ENCODE results near the gene PHACTR3. TPM values are rescaled to one million over a fixed set of nuclear protein-coding genes. Genes with fewer than 3 reads are reported as not detected.
A peak's percentile ranks its signal among the peaks of the same experiment; 100 is the strongest.
"Not testable (repeated sequence)": the region's sequence is repeated elsewhere in the genome, so short reads cannot be mapped to it uniquely, and the experiment has no call there.

The PHACTR3 gene
- total RNA-seq, 5 donors from 2014 or later (not counting 1 experiment from before 2014, with no cell fraction given), result not detected

- Mint-ChIP-seq H3K36me3 (peaks cover 26% of the 10 kb centered on the region), H3K9me3 (peaks cover 5 to 21% (median 7%) of the 10 kb centered on the region in 3 donors)
- H3K4me3 ChIP-seq (ENCODE audit: control insufficient read depth in 1 of 2, extremely low read depth in 1 of 2, low read length in 1 of 2); H3K4me3 Mint-ChIP-seq; POLR2A ChIA-PET; H3K9me3 ChIP-seq; H3K27me3 Mint-ChIP-seq; H3K36me3 ChIP-seq (ENCODE audit: control insufficient read depth in 2 of 2, extremely low read depth in 1 of 2, insufficient read depth in 1 of 2, low read length in 1 of 2); H3K4me1 Mint-ChIP-seq; H3K27ac Mint-ChIP-seq; H3K4me1 ChIP-seq (ENCODE audit: control insufficient read depth in 1 of 2, extremely low read depth in 1 of 2, insufficient read depth in 2 of 2, low read length in 2 of 2); ATAC-seq (replicated peaks in 1 of 4); H3K27ac ChIP-seq (ENCODE audit: low read length); H3K27me3 ChIP-seq (replicated peaks in 1 of 2; ENCODE audit: control insufficient read depth in 2 of 2, extremely low read depth in 1 of 2, insufficient read depth in 2 of 2, low read length in 1 of 2): not testable (repeated sequence)
- CTCF ChIA-PET, result interaction anchor here in 1 of 2 donors (1.2 kb wide), 1 partner anchor 17 kb away, joined by 3 read pairs; no protein-coding TSS in a partner anchor
- 90% methylated on average over 3 of the region's 5 CpGs for WGBS (ENCODE audit: insufficient coverage)
- DNase-seq, result peak in 1 of 35 experiments; percentile 4
Observed at GRCh38 chr20:59856941-59857340, 252.6 kb downstream of the PHACTR3 start.

- CTCF ChIA-PET, result interaction anchor here in 1 of 2 donors (1.2 kb wide), 1 partner anchor 16 kb away, joined by 3 read pairs; no protein-coding TSS in a partner anchor
Observed at GRCh38 chr20:59857966-59858365, 253.6 kb downstream of the PHACTR3 start.

GRCh38 chr20:59858425-59858824 is 254.1 kb downstream of the PHACTR3 start:
- no peak overlapping the region for H3K27ac ChIP-seq (ENCODE audit: low read length)
- no peaks in the 10 kb centered on the region for H3K36me3 ChIP-seq (ENCODE audit: control insufficient read depth in 2 of 2, extremely low read depth in 1 of 2, insufficient read depth in 1 of 2, low read length in 1 of 2)
- H3K4me3 Mint-ChIP-seq, result no peak overlapping the region
- H3K27me3 ChIP-seq (replicated peaks in 1 of 2; ENCODE audit: control insufficient read depth in 2 of 2, extremely low read depth in 1 of 2, insufficient read depth in 2 of 2, low read length in 1 of 2), result peaks cover 0 to 2% of the 10 kb centered on the region in 2 experiments
- H3K27me3 Mint-ChIP-seq, result peaks cover 0 to 9% of the 10 kb centered on the region in 2 donors
- H3K27ac Mint-ChIP-seq, result no peak overlapping the region
- ATAC-seq (replicated peaks in 1 of 4) (no peak), DNase-seq (no peak)
- no CpG with 5 or more reads among the region's 5 CpGs for WGBS (ENCODE audit: insufficient coverage)
- no peaks in the 10 kb centered on the region for H3K4me1 Mint-ChIP-seq
- no peaks in the 10 kb centered on the region for H3K4me1 ChIP-seq (ENCODE audit: control insufficient read depth in 1 of 2, extremely low read depth in 1 of 2, insufficient read depth in 2 of 2, low read length in 2 of 2)
- ChIA-PET POLR2A (no interaction called here), CTCF (interaction anchor here in 1 of 2 donors (1.2 kb wide), 1 partner anchor 16 kb away, joined by 3 read pairs; no protein-coding TSS in a partner anchor)
- peaks cover 5 to 21% (median 9%) of the 10 kb centered on the region in 3 donors for H3K9me3 Mint-ChIP-seq
- H3K4me3 ChIP-seq (ENCODE audit: control insufficient read depth in 1 of 2, extremely low read depth in 1 of 2, low read length in 1 of 2), result no peak overlapping the region
- H3K36me3 Mint-ChIP-seq, result peaks cover 33% of the 10 kb centered on the region
- no peaks in the 10 kb centered on the region for H3K9me3 ChIP-seq

More at GRCh38 chr20:59857966-59858365, 253.6 kb downstream of the PHACTR3 start:
- Histone ChIP-seq H3K27ac (ENCODE audit: low read length) (no peak overlapping the region), H3K27me3 (replicated peaks in 1 of 2; ENCODE audit: control insufficient read depth in 2 of 2, extremely low read depth in 1 of 2, insufficient read depth in 2 of 2, low read length in 1 of 2) (peaks cover 0 to under 1% of the 10 kb centered on the region in 2 experiments), H3K4me1 (ENCODE audit: control insufficient read depth in 1 of 2, extremely low read depth in 1 of 2, insufficient read depth in 2 of 2, low read length in 2 of 2) (no peaks in the 10 kb centered on the region), H3K9me3 (no peaks in the 10 kb centered on the region), H3K36me3 (ENCODE audit: control insufficient read depth in 2 of 2, extremely low read depth in 1 of 2, insufficient read depth in 1 of 2, low read length in 1 of 2) (no peaks in the 10 kb centered on the region), H3K4me3 (ENCODE audit: control insufficient read depth in 1 of 2, extremely low read depth in 1 of 2, low read length in 1 of 2) (no peak overlapping the region)
- POLR2A ChIA-PET, result no interaction called here
- ATAC-seq (replicated peaks in 1 of 4), result no peak
- H3K27me3 Mint-ChIP-seq, result peaks cover 0 to 9% of the 10 kb centered on the region in 2 donors
- no peak overlapping the region for H3K27ac Mint-ChIP-seq
- no peaks in the 10 kb centered on the region for H3K4me1 Mint-ChIP-seq
- WGBS (ENCODE audit: insufficient coverage), result 100% methylated on average over 1 of the region's 2 CpGs
- peaks cover 32% of the 10 kb centered on the region for H3K36me3 Mint-ChIP-seq
- H3K9me3 Mint-ChIP-seq, result peaks cover 5 to 21% (median 9%) of the 10 kb centered on the region in 3 donors
- H3K4me3 Mint-ChIP-seq, result no peak overlapping the region
- no peak for DNase-seq

- H3K36me3 ChIP-seq (ENCODE audit: control insufficient read depth in 2 of 2, extremely low read depth in 1 of 2, insufficient read depth in 1 of 2, low read length in 1 of 2), result no peaks in the 10 kb centered on the region
- no peaks in the 10 kb centered on the region for H3K9me3 ChIP-seq
- no peak overlapping the region for H3K27ac ChIP-seq (ENCODE audit: low read length)
- H3K4me3 ChIP-seq (ENCODE audit: control insufficient read depth in 1 of 2, extremely low read depth in 1 of 2, low read length in 1 of 2), result no peak overlapping the region
- H3K4me1 Mint-ChIP-seq, result no peaks in the 10 kb centered on the region
- H3K36me3 Mint-ChIP-seq, result peaks cover 30% of the 10 kb centered on the region
- DNase-seq (no peak), ATAC-seq (replicated peaks in 1 of 4) (no peak)
- H3K4me3 Mint-ChIP-seq, result no peak overlapping the region
- peaks cover 5 to 18% (median 9%) of the 10 kb centered on the region in 3 donors for H3K9me3 Mint-ChIP-seq
- H3K27me3 ChIP-seq (replicated peaks in 1 of 2; ENCODE audit: control insufficient read depth in 2 of 2, extremely low read depth in 1 of 2, insufficient read depth in 2 of 2, low read length in 1 of 2), result peaks cover 0 to 2% of the 10 kb centered on the region in 2 experiments
- H3K27me3 Mint-ChIP-seq, result peaks cover 0 to 9% of the 10 kb centered on the region in 2 donors
- ChIA-PET POLR2A (no interaction called here), CTCF (no interaction called here)
- 84% methylated on average over 4 of the region's 4 CpGs for WGBS (ENCODE audit: insufficient coverage)
- H3K4me1 ChIP-seq (ENCODE audit: control insufficient read depth in 1 of 2, extremely low read depth in 1 of 2, insufficient read depth in 2 of 2, low read length in 2 of 2), result no peaks in the 10 kb centered on the region
- no peak overlapping the region for H3K27ac Mint-ChIP-seq
Observed at GRCh38 chr20:59861401-59861800, 257.1 kb downstream of the PHACTR3 start.

GRCh38 chr20:59863058-59863457 is 258.7 kb downstream of the PHACTR3 start:
- no peak overlapping the region for H3K4me3 Mint-ChIP-seq
- peaks cover 0 to 9% of the 10 kb centered on the region in 2 donors for H3K27me3 Mint-ChIP-seq
- no peak overlapping the region for H3K4me3 ChIP-seq (ENCODE audit: control insufficient read depth in 1 of 2, extremely low read depth in 1 of 2, low read length in 1 of 2)
- ATAC-seq (replicated peaks in 1 of 4) (no peak), DNase-seq (no peak)
- CTCF ChIA-PET, result interaction anchor here in 1 of 2 donors (0.7 kb wide), 1 partner anchor 13 kb away, joined by 3 read pairs; no protein-coding TSS in a partner anchor
- H3K36me3 ChIP-seq (ENCODE audit: control insufficient read depth in 2 of 2, extremely low read depth in 1 of 2, insufficient read depth in 1 of 2, low read length in 1 of 2), result no peaks in the 10 kb centered on the region
- H3K36me3 Mint-ChIP-seq, result peaks cover 30% of the 10 kb centered on the region
- H3K27ac ChIP-seq (ENCODE audit: low read length), result no peak overlapping the region
- H3K27ac Mint-ChIP-seq, result no peak overlapping the region
- H3K4me1 Mint-ChIP-seq, result no peaks in the 10 kb centered on the region
- POLR2A ChIA-PET, result no interaction called here
- peaks cover 0 to 2% of the 10 kb centered on the region in 2 experiments for H3K27me3 ChIP-seq (replicated peaks in 1 of 2; ENCODE audit: control insufficient read depth in 2 of 2, extremely low read depth in 1 of 2, insufficient read depth in 2 of 2, low read length in 1 of 2)
- H3K9me3 ChIP-seq, result no peaks in the 10 kb centered on the region
- WGBS (ENCODE audit: insufficient coverage), result 60% methylated on average over 1 of the region's 3 CpGs
- H3K4me1 ChIP-seq (ENCODE audit: control insufficient read depth in 1 of 2, extremely low read depth in 1 of 2, insufficient read depth in 2 of 2, low read length in 2 of 2), result no peaks in the 10 kb centered on the region
- H3K9me3 Mint-ChIP-seq, result peaks cover 0 to 13% (median 9%) of the 10 kb centered on the region in 3 donors

- Mint-ChIP-seq H3K4me1 (no peaks in the 10 kb centered on the region), H3K9me3 (peaks cover 0 to 9% (median 0%) of the 10 kb centered on the region in 3 donors), H3K27ac (no peak overlapping the region), H3K36me3 (peaks cover 24% of the 10 kb centered on the region), H3K4me3 (no peak overlapping the region), H3K27me3 (peaks cover 0 to 9% of the 10 kb centered on the region in 2 donors)
- WGBS (ENCODE audit: insufficient coverage), result no CpG with 5 or more reads among the region's 1 CpG
- H3K36me3 ChIP-seq (ENCODE audit: control insufficient read depth in 2 of 2, extremely low read depth in 1 of 2, insufficient read depth in 1 of 2, low read length in 1 of 2), result no peaks in the 10 kb centered on the region
- no peak overlapping the region for H3K4me3 ChIP-seq (ENCODE audit: control insufficient read depth in 1 of 2, extremely low read depth in 1 of 2, low read length in 1 of 2)
- no peaks in the 10 kb centered on the region for H3K9me3 ChIP-seq
- CTCF ChIA-PET, result no interaction called here
- DNase-seq (no peak), ATAC-seq (replicated peaks in 1 of 4) (no peak)
- H3K27ac ChIP-seq (ENCODE audit: low read length), result no peak overlapping the region
- H3K4me1 ChIP-seq (ENCODE audit: control insufficient read depth in 1 of 2, extremely low read depth in 1 of 2, insufficient read depth in 2 of 2, low read length in 2 of 2), result no peaks in the 10 kb centered on the region
- peaks cover 0 to 2% of the 10 kb centered on the region in 2 experiments for H3K27me3 ChIP-seq (replicated peaks in 1 of 2; ENCODE audit: control insufficient read depth in 2 of 2, extremely low read depth in 1 of 2, insufficient read depth in 2 of 2, low read length in 1 of 2)
- POLR2A ChIA-PET, result interaction anchor here in 1 of 2 donors (0.7 kb wide), 1 partner anchor 28 kb away, joined by 3 read pairs; no protein-coding TSS in a partner anchor
Observed at GRCh38 chr20:59864726-59865125, 260.4 kb downstream of the PHACTR3 start.
